K562 (cell line): ENCODE data around the gene PTGES3. TPM values are rescaled to one million over a fixed set of nuclear protein-coding genes. Genes with fewer than 3 reads are reported as not detected.

Source experiments
- BRF2 ChIP-seq: IDR thresholded peaks from 3 replicates; pipeline ENCODE4 v1.6.1; 2011; ENCODE audit warnings: borderline replicate concordance, mild to moderate bottlenecking; ENCODE audit not compliant: insufficient read length, insufficient read depth
- E2F3 ChIP-seq: fragments of 250-450 bp; sonication (Bioruptor Pico); IDR thresholded peaks from 2 replicates; pipeline ENCODE4 v1.4.0; 2020; ENCODE audit warnings: mild to moderate bottlenecking
- ETV1 ChIP-seq: fragments of 450-650 bp; conservative IDR thresholded peaks from 2 replicates; pipeline ENCODE4 v1.6.1; 2016; ENCODE audit warnings: missing genetic modification characterization, control low read depth, low read depth, missing compliant biosample characterization
- FOSL1 ChIP-seq: fragments of 200-800 bp; sonication (Bioruptor generic); conservative IDR thresholded peaks from 2 replicates; pipeline ENCODE4 v1.6.1; 2016; ENCODE audit warnings: missing genetic modification characterization, missing compliant biosample characterization
- MAFK ChIP-seq: IDR thresholded peaks from 2 replicates; pipeline ENCODE4 v1.6.1; 2011; ENCODE audit warnings: low read length, improper control_type of control experiment
- NCOR1 ChIP-seq: fragments of 450-650 bp; IDR thresholded peaks from 2 replicates; pipeline ENCODE4 v1.6.1; 2016; ENCODE audit warnings: mild to moderate bottlenecking, moderate library complexity
- SIX5 ChIP-seq, 2 experiments: IDR thresholded peaks; 2 replicates each; pipeline ENCODE4 v1.6.1; 2011; ENCODE audit warnings: low read length in 2 of 2, borderline replicate concordance in 1 of 2, low read depth in 1 of 2, mild to moderate bottlenecking in 1 of 2, moderate library complexity in 1 of 2; ENCODE audit not compliant: insufficient read depth in 1 of 2
- TEAD4 ChIP-seq, 2 experiments: sonication (generic) in 1 of 2; formaldehyde crosslinking in 1 of 2; IDR thresholded peaks; 2 replicates each; pipeline versions ENCODE4 v1.6.1 to v1.8.0; 2012 to 2022; ENCODE audit warnings: borderline replicate concordance in 1 of 2, inconsistent platforms in 1 of 2, low read length in 1 of 2, mild to moderate bottlenecking in 1 of 2, missing genetic modification reagents in 1 of 2
- TSHZ1 ChIP-seq: fragments of 250-450 bp; sonication (Bioruptor Pico); IDR thresholded peaks from 2 replicates; pipeline ENCODE4 v1.4.0; 2020; ENCODE audit warnings: mild to moderate bottlenecking, moderate library complexity
- ZBTB1 ChIP-seq: sonication (generic); formaldehyde crosslinking; IDR thresholded peaks from 2 replicates; pipeline ENCODE4 v1.8.1; 2023; ENCODE audit warnings: missing genetic modification reagents, low read depth, mild to moderate bottlenecking, borderline replicate concordance
- ZMIZ1 ChIP-seq, 2 experiments: fragments of 150-350 bp in 1 of 2; IDR thresholded peaks; 2 replicates each; pipeline ENCODE4 v1.6.1; 2012 to 2016; ENCODE audit warnings: low read depth in 2 of 2, low read length in 2 of 2, mild to moderate bottlenecking in 1 of 2, moderate library complexity in 1 of 2
- ZNF431 ChIP-seq: sonication (generic); formaldehyde crosslinking; IDR thresholded peaks from 2 replicates; pipeline ENCODE4 v1.8.0; 2022; ENCODE audit warnings: mild to moderate bottlenecking, missing genetic modification reagents
- ZNF436 ChIP-seq: fragments of 250-450, 450-650 bp; sonication (Bioruptor Pico); formaldehyde crosslinking; IDR thresholded peaks from 2 replicates; pipeline ENCODE4 v1.7.0; 2020; ENCODE audit warnings: mild to moderate bottlenecking
- ZNF57 ChIP-seq: fragments of 450-650 bp; formaldehyde crosslinking; IDR thresholded peaks from 2 replicates; pipeline ENCODE4 v1.4.0; 2020; ENCODE audit warnings: mild to moderate bottlenecking, moderate library complexity
- ZNF586 ChIP-seq: fragments of 450-650 bp; formaldehyde crosslinking; conservative IDR thresholded peaks from 2 replicates; pipeline ENCODE4 v1.4.0; 2020; ENCODE audit warnings: mild to moderate bottlenecking, moderate library complexity
- ZNF696 ChIP-seq: fragments of 250-450 bp; sonication (Bioruptor Pico); conservative IDR thresholded peaks from 2 replicates; pipeline ENCODE4 v1.4.0; 2020; ENCODE audit warnings: mild to moderate bottlenecking, moderate library complexity
- polyA plus RNA-seq, 8 experiments: library from polyadenylated mRNA; depleted of rRNA in 4 of 8; stranded (reverse) in 5 of 8; unstranded in 3 of 8; fragments of >200 nt; fragmentation: Nextera tagmentation in 2 of 8; fragmentation: Illumina TruSeq in 1 of 8; extraction: Ambion mirVana in 2 of 8; extraction: Trizol in 1 of 8; gene quantifications; 2 replicates each; pipeline versions ENCODE4 v1.2.1 to v1.2.3, GENCODE V29; 2011 to 2014; ENCODE audit warnings: inconsistent platforms in 1 of 8, missing spikeins in 1 of 8
- total RNA-seq, 7 experiments: library from RNA; depleted of rRNA in 6 of 7; stranded (reverse); fragments of >200 nt in 6 of 7; fragmentation: Illumina TruSeq in 2 of 7; extraction: Trizol in 2 of 7; gene quantifications; 2 replicates each; pipeline versions ENCODE4 v1.2.1 to v1.2.3, GENCODE V29; 2011 to 2021; ENCODE audit warnings: low replicate concordance in 1 of 7
- TF ChIP-seq, protein P1 (sequence below): sonication (generic); formaldehyde crosslinking; IDR thresholded peaks from 2 replicates; pipeline ENCODE4 v1.8.0; 2022; ENCODE audit warnings: missing genetic modification reagents, mild to moderate bottlenecking, borderline replicate concordance

The PTGES3 gene
- total and polyA plus RNA-seq, 9 of the 15 experiments (the other 6 are each of a cell fraction or from before 2014, with no cell fraction given), result 163 to 501 (median 213) TPM

- TF ChIP-seq BRF2 (no peak), SIX5 (IDR thresholded peaks at IDR 0.05; ENCODE audit: borderline replicate concordance in 1 of 2, insufficient read depth in 1 of 2, low read depth in 1 of 2, low read length in 2 of 2) (no peak), TSHZ1 (CRISPR knock-in tag) (no peak), ZBTB1 (CRISPR knock-in tag) (no peak), ZNF696 (no peak), ZNF586 (CRISPR knock-in tag) (no peak), ZNF431 (CRISPR knock-in tag) (no peak), FOSL1 (tag) (no peak), MAFK (no peak), ZNF436 (CRISPR knock-in tag) (no peak), ZMIZ1 (IDR thresholded peaks at IDR 0.05; ENCODE audit: low read depth in 2 of 2, low read length in 2 of 2) (no peak), TEAD4 (IDR thresholded peaks at IDR 0.05; ENCODE audit: low read length) (0 out of 2 replicates have a peak, but pooled peaks have one; percentile 5), TEAD4 (CRISPR knock-in tag; IDR thresholded peaks at IDR 0.05; ENCODE audit: borderline replicate concordance) (no peak), ZNF57 (CRISPR knock-in tag) (no peak), ETV1 (tag) (no peak), NCOR1 (peak; percentile 39; the same call in 1 of the 2 replicates), E2F3 (CRISPR knock-in tag) (no peak)
- TF ChIP-seq, protein P1, sequence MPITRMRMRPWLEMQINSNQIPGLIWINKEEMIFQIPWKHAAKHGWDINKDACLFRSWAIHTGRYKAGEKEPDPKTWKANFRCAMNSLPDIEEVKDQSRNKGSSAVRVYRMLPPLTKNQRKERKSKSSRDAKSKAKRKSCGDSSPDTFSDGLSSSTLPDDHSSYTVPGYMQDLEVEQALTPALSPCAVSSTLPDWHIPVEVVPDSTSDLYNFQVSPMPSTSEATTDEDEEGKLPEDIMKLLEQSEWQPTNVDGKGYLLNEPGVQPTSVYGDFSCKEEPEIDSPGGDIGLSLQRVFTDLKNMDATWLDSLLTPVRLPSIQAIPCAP (CRISPR knock-in tag), result no peak
These were observed 33.1 kb upstream of the PTGES3 start (continued) for GRCh38 chr12:56721216-56721615.
